Activated B cell treated with CpG ODN at 0.5 μM for 24 hours (primary cell): Measurements from ENCODE around the gene MYCL. TPM values are rescaled to one million over a fixed set of nuclear protein-coding genes. Genes with fewer than 3 reads are reported as not detected.

Source experiments
- ATAC-seq: fragments of 200-7000 bp; cut with Tn5 transposase; one replicate; pipeline ENCODE4 v1.10.0; 2021; ENCODE audit warnings: low read depth, mild to moderate bottlenecking, moderate library complexity
- CTCF ChIA-PET: fragments of 350-600 bp; sonication (Branson Sonifier 250); formaldehyde crosslinking; loops from one replicate; lab custom pipeline; 2021; ENCODE audit warnings: antibody characterized with exemption; lab: Charles Lee
- POLR2A ChIA-PET: fragments of 350-600 bp; sonication (Branson Sonifier 250); formaldehyde crosslinking; loops from one replicate; lab custom pipeline; 2021; ENCODE audit warnings: antibody characterized with exemption; lab: Charles Lee
- DNase-seq: peaks from one replicate; pipeline ENCODE4 v3.0.0; 2022
- H3K27ac Mint-ChIP-seq: one replicate; pipeline ENCODE4 v1.8.0; 2020; ENCODE audit warnings: mixed read lengths
- H3K27me3 Mint-ChIP-seq: one replicate; pipeline ENCODE4 v1.8.0; 2021; ENCODE audit warnings: mixed read lengths
- H3K36me3 Mint-ChIP-seq: one replicate; pipeline ENCODE4 v1.8.0; 2021; ENCODE audit warnings: low read depth, mixed read lengths
- H3K4me1 Mint-ChIP-seq: one replicate; pipeline ENCODE4 v1.8.0; 2021; ENCODE audit warnings: mixed read lengths
- H3K4me3 Mint-ChIP-seq: one replicate; pipeline ENCODE4 v1.8.0; 2020; ENCODE audit warnings: mild to moderate bottlenecking, mixed read lengths
- H3K9me3 Mint-ChIP-seq: one replicate; pipeline ENCODE4 v1.8.0; 2020; ENCODE audit warnings: mixed read lengths
- CTCF ChIP-seq: fragments of 200-600 bp; IDR thresholded peaks from one replicate; pipeline ENCODE4 v1.8.0; 2022; ENCODE audit warnings: antibody characterized with exemption, mild to moderate bottlenecking
- intact Hi-C: fragments of 100-400 bp; cut with micrococcal nuclease; formaldehyde crosslinking; loops from one replicate; pipeline ENCODE4 v1.15.1; 2024
- total RNA-seq: library from RNA; stranded (reverse); gene quantifications from 2 replicates; pipeline ENCODE4 v1.2.3, GENCODE V29; 2022

The MYCL gene
- total RNA-seq, result 0.10 and 0.29 TPM in 2 replicates

GRCh38 chr1:39901714-39902459 lies at the start of gene MYCL:
Gene MYCL (minus strand): TSS chr1:39901917. CDS start chr1:39901434, 483 bp downstream.
- peaks cover 6% of the 10 kb centered on the region for H3K4me1 Mint-ChIP-seq
- CTCF ChIA-PET, result interaction anchor here (0.6 to 2.4 kb wide), 21 partner anchors 8 to 296 kb away, joined by 3 to 12 read pairs (median 4); partner anchors contain the start of gene CAP1
- no peaks in the 10 kb centered on the region for H3K36me3 Mint-ChIP-seq
- H3K4me3 Mint-ChIP-seq, result peak within 1 kb of the TSS; percentile 75
- peaks cover 42% of the 10 kb centered on the region for H3K27me3 Mint-ChIP-seq
- POLR2A ChIA-PET, result interaction anchor here (1.2 to 1.8 kb wide), 2 partner anchors 18 to 84 kb away, joined by 6 to 7 read pairs; partner anchors contain the start of gene TRIT1
- ATAC-seq (peak; percentile 81), DNase-seq (peak; percentile 63)
- H3K9me3 Mint-ChIP-seq, result no peaks in the 10 kb centered on the region
- peak; percentile 46 for TF ChIP-seq CTCF
- intact Hi-C loops, result loop anchor here (1.0 to 5.0 kb wide), 4 partner anchors 85 to 295 kb away; no protein-coding TSS in a partner anchor
- no peak within 1 kb of the TSS for H3K27ac Mint-ChIP-seq

- Mint-ChIP-seq H3K4me1 (peaks cover 18% of the 10 kb centered on the region), H3K9me3 (no peaks in the 10 kb centered on the region), H3K27ac (no peak overlapping the region), H3K27me3 (no peaks in the 10 kb centered on the region), H3K36me3 (no peaks in the 10 kb centered on the region), H3K4me3 (no peak overlapping the region)
- no peak for ATAC-seq
- TF ChIP-seq CTCF, result no peak
- ChIA-PET POLR2A (interaction anchor here (0.6 kb wide), 1 partner anchor 52 kb away, joined by 3 read pairs; no protein-coding TSS in a partner anchor), CTCF (interaction anchor here (0.6 to 2.1 kb wide), 4 partner anchors 24 to 773 kb away, joined by 3 to 7 read pairs (median 5); no protein-coding TSS in a partner anchor)
- intact Hi-C loops, result no loop called here
- DNase-seq, result no peak
Measured at GRCh38 chr1:39949891-39950290, 48.2 kb upstream of the MYCL start.

DNA sequence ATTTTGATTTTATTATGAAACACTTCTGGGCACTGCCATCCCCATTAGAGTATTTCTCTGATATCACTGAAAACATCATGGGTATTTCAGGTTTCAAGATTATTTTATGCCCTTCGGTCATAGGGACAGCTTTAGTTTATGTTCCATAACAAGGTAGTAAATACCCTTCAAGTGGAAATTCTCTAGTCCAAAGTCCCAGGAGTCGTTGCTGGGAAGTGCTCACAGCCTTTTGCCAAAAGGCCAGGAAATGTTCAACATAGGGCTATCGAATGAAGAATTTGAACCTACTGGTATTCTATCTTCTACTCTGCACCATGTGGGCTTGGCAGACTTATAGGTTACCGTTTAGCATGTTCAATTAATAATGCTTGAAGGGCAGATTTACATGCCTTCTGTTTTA lies 45.5 kb upstream of the MYCL start:
- CTCF ChIA-PET, result interaction anchor here (0.7 to 0.9 kb wide), 2 partner anchors 27 to 131 kb away, joined by 3 read pairs; no protein-coding TSS in a partner anchor

GRCh38 chr1:39946216-39946615 lies 44.5 kb upstream of the MYCL start:
- DNase-seq (no peak), ATAC-seq (no peak)
- H3K4me1 Mint-ChIP-seq, result peaks cover 12% of the 10 kb centered on the region
- H3K36me3 Mint-ChIP-seq, result no peaks in the 10 kb centered on the region
- intact Hi-C loops, result no loop called here
- H3K4me3 Mint-ChIP-seq, result no peak overlapping the region
- no peaks in the 10 kb centered on the region for H3K27me3 Mint-ChIP-seq
- POLR2A ChIA-PET, result no interaction called here
- no peak overlapping the region for H3K27ac Mint-ChIP-seq
- CTCF ChIA-PET, result no interaction called here
- no peak for TF ChIP-seq CTCF
- H3K9me3 Mint-ChIP-seq, result no peaks in the 10 kb centered on the region

More for the DNA sequence above, 45.5 kb upstream of the MYCL start:
- Mint-ChIP-seq H3K27ac (no peak overlapping the region), H3K27me3 (no peaks in the 10 kb centered on the region), H3K4me3 (no peak overlapping the region), H3K36me3 (no peaks in the 10 kb centered on the region), H3K4me1 (peaks cover 12% of the 10 kb centered on the region), H3K9me3 (no peaks in the 10 kb centered on the region)
- ATAC-seq (no peak), DNase-seq (no peak)
- POLR2A ChIA-PET, result interaction anchor here (0.6 kb wide), 1 partner anchor 394 kb away, joined by 10 read pairs; no protein-coding TSS in a partner anchor
- intact Hi-C loops, result no loop called here
- TF ChIP-seq CTCF, result no peak

- H3K4me1 Mint-ChIP-seq, result peaks cover 12% of the 10 kb centered on the region
- H3K36me3 Mint-ChIP-seq, result no peaks in the 10 kb centered on the region
- H3K27ac Mint-ChIP-seq, result no peak overlapping the region
- POLR2A ChIA-PET, result interaction anchor here (0.7 kb wide), 1 partner anchor 18 kb away, joined by 3 read pairs; no protein-coding TSS in a partner anchor
- CTCF ChIA-PET, result no interaction called here
- no peaks in the 10 kb centered on the region for H3K9me3 Mint-ChIP-seq
- intact Hi-C loops, result no loop called here
- H3K4me3 Mint-ChIP-seq, result no peak overlapping the region
- ATAC-seq (no peak), DNase-seq (no peak)
- TF ChIP-seq CTCF, result no peak
- no peaks in the 10 kb centered on the region for H3K27me3 Mint-ChIP-seq
Measured at GRCh38 chr1:39944410-39945112, 42.8 kb upstream of the MYCL start.
